CD4-positive, alpha-beta T cell treated with Interleukin-17A for 4 hours (primary cell): ENCODE results near the gene RETREG2.

Experiments
- DNase-seq: peaks from one replicate; pipeline ENCODE4 v3.0.0-alpha.2; 2020; ENCODE audit warnings: mixed read lengths

Gene RETREG2

DNA sequence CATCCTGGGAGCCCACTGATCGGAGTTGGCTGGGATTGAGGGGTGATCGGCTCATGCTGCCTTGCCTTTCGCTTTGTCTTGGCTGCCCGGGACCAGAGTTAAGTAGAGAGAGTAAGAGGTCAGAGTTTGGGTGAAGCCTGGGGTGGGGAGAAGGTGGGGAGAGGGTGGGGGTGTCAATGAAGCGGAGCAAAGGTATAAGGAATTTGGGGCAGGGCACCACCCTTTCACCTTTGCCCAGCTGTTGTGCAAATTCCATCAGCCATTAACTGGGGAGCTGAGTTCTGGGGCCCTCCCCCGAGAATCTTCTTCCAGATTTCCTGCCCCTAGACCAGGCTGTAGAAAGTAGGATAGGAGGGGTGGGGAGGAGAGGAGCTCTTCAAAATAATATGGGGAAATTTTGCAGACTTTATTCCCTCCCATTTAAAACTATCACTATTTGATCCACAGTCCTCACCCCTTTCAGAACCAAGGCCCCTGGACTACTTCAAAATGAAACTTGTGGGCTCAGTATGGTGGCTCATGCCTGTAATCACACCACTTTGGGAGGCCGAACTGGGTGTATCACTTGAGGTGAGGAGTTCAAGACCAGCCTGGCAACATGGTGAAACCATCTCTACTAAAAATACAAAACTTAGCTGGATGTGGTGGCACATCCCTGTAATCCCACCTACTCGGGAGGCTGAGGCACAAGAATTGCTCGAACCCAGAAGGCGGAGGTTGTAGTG lies 8.0 kb upstream of the RETREG2 start, which contains the start of gene SLC23A3:
Gene SLC23A3 (minus strand): TSS at position 100 of the 725 bp plus-strand sequence. CDS start 45 bp downstream, at position 55.
- no peak for DNase-seq

DNA sequence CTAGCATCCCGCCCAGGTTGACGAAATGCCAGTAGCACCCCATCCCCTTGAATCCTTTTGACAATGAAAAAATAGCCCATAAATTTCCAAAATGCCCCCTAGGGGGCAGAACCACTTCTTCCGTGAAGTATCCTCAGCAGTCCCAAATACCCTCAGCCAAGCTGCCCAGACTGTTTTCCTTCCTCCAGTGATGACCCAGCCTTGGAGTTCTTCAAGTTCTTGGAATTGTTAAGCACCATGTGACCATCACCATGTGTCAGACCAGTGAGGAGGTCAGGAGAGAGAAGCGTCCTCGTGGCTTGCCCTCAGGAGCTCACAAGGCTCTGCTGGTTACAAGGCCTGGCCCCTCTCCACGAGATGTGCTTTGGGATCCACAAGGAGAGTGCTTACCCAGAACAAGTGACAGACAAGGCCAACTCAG lies 6.8 kb upstream of the RETREG2 start:
- DNase-seq, result peak; percentile 59

DNA sequence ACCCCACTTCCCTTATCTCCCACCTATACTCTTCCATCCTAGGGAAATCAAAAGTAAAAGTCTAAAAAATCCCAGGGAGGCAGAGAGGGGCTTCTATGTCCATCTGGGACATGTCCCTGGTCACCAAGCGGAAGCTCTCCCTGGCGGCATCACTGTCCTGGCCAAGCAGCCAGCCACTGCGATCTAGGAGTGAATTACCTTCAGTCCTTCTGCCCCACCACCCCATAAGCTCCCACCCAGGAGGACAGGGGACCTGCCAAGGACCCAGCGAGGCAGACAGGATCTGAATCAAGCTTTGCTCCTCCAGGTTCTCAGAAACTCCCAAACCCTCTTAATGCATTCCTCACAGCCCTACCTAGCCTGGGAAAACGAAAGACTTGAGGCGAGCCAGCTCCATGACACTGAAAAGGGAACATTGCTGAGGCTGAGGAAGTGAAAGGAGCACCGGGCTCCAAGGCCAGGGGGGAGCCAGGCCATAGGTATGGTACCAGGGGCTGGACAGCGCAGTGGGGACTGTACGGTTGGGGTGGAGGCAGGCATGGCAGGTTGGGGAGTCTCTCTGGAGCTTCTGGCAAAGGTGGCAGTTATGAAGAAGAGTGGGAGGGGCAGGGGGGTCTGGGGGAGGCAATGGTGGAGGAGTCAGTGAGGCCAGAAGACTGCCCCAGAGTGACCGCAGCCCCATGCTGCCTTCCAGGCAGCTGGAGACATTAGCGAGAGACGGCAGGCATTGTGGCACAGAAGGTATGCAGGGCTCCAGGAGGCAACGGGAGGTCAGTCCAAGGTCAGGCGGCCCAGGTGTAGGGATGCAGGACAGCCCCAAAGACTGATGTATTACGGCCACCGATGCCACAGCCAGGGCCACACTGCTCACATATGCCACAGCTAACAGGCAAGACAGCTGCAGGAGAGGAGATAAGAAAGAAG lies 5.6 kb upstream of the RETREG2 start:
- no peak for DNase-seq

DNA sequence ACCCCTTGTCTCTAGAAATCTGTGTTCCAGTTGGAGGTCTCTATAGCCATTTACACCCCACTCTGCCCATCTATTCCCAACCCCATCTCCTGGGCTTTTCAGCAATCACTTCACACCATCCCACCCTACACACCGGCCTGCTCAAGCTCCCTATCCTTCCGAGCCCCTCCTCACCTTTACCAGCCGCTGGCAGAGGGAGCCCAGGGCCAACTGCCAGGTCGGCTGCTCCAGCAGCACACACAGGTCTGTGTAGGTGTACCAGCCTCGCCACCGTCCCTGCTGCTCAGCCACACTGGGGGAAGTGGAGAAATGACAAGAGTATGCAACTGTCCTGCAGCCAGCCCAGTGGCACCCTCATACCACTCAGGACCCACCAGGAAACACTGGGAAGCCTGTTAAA lies 4.9 kb upstream of the RETREG2 start:
- DNase-seq, result no peak

DNA sequence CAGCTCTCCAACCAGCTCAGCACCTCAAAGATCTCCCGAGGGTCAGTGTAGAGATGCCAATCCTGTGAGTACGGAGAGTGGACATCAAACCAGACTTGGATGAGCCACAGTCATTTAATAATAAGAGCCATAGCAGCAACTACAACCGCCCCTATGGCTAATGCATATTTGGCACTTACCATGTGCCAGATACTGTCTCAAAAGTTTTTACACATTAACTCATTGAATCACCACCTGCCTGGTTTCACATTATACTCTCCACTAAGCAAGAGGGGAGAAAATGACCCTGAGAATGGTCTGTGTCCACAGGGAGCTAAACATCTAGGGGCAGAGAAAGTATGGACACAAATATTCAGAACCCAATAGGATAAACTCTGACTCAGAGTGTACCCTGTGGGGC lies 3.9 kb upstream of the RETREG2 start:
- DNase-seq, result no peak

DNA sequence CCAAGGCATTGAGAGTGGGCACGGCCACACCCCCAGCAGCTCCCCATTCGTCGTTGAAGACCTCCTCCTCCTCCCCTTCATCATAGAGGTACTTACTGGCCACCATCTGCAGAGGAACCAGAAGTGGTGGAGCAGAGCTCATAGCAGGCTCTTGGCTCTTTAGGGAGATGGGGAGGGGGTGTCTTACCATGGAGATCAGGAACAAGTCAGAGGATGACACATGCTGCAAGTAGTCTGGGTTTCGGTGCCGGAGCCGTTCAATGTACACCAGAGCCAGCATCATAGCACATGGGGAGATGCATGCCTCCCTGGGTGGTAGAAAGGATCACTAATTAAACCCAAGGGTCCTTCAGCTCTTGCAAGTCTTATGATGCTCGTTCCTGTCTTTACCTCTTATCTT lies 3.3 kb upstream of the RETREG2 start:
- DNase-seq, result no peak

DNA sequence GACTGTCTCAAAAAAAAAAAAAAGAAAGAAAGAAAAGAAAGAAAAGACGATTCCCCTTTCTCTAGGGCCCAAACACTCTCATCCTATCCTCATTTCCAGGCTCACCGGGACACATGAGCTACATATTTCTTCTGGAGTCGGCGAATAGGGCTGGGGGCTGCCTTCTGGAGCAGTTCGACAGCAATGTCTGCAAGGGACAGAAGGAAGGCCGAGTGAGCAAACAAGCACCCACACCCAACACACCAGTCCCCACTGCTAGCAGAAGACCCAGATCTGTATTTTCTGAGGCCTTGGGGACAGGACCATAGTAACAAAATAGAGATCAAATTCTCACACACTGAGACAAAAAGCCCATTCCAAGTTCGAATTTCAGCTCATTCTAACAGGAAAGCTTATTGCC lies 2.6 kb upstream of the RETREG2 start:
- no peak for DNase-seq

DNA sequence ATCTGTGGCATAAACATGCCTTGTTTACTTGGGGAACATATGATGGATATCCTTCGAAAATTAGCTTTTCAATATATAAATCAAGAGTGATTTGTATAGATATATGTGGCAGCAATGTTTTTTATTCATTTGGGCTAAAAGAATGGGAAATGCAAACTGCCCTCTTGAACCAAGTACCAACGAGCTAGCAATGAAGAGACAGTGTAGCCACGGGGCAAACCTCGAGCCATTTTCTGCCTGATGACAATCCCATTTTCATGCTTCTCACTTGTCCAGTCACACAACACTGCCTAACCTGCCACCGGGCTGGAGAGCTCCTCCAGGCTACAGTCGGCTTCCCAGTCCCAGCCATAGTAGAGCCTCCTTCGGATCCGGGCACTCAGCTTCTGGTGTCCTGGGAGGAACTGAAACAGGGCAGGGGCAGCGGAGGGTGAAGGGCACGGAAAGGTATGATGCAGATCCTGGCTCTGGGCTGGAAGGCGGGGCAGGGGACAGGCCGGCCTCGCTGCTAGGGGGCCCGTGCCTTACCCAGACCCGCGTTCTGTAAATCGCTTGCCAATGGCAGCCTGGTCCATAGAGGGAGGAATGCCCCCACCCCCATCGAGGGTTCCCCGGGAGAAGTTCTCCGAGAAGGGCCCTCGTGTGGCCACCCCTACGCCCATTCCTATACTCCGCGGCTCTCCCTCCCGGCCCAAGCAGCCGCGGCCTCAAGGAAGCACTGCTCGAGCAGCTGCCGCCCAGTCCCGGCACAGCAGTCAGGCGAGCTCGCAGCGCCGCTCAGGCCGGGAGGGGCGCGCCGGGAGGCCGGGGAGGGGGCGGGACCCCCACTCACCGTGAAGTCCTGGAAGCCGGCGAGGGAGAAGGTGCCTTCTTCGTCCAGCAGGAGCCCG lies 1.9 kb upstream of the RETREG2 start:
- DNase-seq, result peak; percentile 43

DNA sequence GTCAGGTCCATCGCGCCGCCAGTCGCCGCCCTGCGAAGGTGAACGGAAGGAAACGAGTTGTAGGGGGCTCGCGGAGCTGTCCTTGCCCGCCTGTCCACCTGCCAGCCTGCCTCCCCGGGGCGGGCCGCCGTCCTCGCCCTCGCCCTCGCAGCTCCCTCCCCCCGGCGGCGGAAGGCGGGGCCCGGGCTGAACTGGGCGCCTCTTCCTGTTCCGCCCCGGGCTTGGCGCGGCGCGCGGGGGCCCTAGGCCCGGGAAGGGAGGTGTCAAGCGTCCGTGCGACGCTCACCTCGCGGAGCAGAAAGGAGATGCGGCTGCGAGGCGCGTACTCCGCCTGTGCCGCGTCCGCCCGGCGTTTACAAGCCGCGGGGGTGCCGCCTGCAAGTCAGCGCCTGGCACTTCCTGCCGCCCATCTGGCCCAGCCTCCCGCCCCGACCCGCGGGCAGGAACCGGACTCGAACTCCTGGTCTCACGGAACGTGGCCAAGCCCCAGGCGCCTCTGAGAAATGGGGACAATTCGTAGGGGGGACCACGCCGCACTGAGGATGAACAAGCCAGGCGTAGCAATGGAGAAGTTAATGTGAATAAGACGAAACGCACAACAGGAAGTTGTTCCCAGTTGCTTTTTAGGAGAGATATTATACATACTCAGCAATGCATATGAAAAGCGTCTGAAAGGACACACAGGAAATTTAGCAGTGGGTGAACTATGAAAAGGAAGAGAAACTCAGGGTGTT lies 1.1 kb upstream of the RETREG2 start, which contains the start of gene CNPPD1:
Gene CNPPD1 (minus strand): TSS at position 108 of the 734 bp plus-strand sequence. CDS start 97 bp downstream, at position 11.
- DNase-seq, result peak; percentile 92

DNA sequence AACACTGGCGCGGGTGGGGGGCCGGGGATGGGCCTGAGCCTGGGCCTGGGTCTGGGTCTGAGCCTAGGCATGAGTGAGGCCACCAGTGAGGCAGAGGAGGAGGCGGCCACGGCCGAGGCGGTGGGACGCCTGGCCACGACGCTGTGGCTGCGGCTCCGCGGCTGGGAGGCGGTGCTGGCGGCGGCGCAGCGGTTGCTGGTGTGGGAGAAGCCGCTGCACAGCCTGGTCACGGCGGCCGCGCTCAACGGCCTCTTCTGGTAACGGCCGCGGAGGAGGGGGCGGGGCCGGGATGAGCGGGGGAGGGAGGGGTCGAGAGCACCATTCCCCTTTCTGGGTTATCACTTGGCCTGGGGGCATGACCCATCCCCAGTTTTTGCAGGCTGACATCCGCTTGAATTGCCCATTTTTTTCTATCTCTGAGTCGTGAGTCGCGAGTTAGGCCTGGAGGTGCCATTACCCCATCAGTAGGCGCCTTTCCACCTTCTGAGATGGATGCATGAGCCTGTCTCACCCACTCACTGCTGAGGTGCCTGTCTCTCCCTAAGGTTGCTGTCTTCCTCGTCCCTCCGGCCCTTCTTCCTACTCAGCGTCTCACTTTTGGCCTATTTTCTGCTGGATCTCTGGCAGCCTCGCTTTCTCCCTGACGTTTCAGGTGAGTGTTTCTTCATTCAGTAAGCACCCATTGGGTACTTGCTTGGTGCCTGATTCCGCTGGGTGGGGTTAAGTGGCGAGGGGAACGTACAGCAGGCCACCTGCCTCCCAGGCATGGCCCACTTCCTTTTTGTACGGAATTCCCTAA lies 501 bp downstream of the RETREG2 start:
- DNase-seq, result peak; percentile 65

DNA sequence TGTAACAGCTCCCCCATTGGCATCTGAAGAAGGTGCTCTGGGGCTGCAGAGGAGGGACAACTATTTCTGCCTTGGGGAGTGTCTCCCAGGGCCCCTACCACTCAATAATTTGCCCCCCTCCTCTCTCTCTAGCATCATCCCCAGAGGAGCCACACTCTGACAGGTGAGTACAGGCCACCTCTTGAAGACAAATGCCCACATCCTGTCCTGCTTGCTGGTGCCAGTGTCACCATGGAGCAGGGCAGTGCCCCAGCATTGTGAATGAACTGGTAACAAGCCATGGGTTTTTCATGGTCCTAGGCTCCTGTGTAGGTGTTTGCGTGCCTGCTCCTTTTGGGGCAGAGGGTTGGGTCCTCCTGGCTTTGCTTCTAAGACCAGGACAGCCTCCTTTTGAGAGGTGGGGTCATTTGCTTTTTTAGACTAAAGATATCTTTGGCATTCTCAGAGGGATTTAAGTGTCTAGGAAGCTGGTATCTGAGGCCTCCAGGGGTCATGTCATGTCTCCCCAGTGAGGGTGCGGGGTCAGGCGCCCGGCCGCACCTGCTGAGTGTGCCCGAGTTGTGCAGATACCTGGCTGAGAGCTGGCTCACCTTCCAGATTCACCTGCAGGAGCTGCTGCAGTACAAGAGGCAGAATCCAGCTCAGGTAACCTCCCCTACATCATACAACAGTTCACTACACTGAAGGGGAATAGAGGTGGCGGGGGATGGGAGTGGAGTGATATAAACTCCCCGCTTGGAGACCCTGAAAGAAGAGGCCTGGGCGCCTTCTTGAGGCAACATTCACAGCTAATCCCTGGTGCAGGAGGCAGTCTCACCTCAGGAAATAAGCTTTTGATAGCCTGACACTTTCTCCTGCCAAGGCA lies 1.8 kb downstream of the RETREG2 start:
- DNase-seq, result no peak

DNA sequence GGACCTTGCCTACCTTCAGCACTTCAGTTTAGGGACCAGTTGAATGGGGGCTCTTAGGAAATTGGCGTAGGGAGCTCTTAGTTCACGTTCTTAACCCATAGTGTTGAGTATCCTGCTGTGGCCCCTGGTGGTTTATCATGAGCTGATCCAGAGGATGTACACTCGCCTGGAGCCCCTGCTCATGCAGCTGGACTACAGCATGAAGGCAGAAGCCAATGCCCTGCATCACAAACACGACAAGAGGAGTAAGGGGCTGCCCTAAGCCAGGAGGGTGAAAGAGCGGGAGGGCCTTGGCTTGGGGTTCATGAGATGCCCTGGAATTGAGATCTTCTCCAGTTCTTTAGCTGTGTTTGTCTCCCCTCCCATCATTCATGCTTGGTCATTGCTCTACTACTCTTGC lies 2.9 kb downstream of the RETREG2 start:
- no peak for DNase-seq

DNA sequence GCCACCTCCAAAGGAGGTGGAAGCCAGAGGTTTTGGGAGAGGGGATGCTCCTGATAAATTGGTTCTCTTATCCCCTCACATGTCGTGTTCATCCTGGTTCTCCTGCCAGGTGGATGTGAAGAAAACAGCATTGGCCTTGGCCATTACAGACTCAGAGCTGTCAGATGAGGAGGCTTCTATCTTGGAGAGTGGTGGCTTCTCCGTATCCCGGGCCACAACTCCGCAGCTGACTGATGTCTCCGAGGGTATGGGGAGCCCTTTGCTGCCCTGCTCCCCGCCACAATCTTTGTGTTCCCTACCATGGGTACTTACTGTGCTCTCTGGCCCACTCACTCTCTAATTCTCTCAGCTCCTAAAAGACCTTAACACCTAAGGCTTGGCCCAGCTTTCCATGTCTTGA lies 3.5 kb downstream of the RETREG2 start:
- no peak for DNase-seq

DNA sequence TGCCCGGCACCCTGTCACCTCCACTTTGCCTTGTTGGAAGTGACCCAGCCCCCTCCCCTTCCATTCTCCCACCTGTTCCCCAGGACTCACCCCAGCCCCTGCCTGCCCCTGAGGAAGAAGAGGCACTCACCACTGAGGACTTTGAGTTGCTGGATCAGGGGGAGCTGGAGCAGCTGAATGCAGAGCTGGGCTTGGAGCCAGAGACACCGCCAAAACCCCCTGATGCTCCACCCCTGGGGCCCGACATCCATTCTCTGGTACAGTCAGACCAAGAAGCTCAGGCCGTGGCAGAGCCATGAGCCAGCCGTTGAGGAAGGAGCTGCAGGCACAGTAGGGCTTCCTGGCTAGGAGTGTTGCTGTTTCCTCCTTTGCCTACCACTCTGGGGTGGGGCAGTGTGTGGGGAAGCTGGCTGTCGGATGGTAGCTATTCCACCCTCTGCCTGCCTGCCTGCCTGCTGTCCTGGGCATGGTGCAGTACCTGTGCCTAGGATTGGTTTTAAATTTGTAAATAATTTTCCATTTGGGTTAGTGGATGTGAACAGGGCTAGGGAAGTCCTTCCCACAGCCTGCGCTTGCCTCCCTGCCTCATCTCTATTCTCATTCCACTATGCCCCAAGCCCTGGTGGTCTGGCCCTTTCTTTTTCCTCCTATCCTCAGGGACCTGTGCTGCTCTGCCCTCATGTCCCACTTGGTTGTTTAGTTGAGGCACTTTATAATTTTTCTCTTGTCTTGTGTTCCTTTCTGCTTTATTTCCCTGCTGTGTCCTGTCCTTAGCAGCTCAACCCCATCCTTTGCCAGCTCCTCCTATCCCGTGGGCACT lies 4.5 kb downstream of the RETREG2 start:
- peak; percentile 15 for DNase-seq

DNA sequence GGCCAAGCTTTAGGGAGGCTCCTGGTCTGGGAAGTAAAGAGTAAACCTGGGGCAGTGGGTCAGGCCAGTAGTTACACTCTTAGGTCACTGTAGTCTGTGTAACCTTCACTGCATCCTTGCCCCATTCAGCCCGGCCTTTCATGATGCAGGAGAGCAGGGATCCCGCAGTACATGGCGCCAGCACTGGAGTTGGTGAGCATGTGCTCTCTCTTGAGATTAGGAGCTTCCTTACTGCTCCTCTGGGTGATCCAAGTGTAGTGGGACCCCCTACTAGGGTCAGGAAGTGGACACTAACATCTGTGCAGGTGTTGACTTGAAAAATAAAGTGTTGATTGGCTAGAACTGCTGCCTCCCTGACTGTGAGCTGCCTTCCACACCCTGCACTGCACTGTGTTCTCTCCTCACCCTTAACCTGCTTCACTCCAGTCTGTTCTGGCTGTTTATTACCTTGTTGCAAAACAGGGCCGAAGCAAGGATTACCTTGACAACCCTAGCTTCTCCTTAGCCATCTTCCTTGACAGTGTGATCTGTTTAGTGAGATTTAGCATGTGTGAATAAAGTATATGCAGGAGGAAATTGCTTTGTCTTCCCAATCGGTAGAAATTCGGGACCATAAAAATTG lies 5.2 kb downstream of the RETREG2 start:
- DNase-seq, result no peak

DNA sequence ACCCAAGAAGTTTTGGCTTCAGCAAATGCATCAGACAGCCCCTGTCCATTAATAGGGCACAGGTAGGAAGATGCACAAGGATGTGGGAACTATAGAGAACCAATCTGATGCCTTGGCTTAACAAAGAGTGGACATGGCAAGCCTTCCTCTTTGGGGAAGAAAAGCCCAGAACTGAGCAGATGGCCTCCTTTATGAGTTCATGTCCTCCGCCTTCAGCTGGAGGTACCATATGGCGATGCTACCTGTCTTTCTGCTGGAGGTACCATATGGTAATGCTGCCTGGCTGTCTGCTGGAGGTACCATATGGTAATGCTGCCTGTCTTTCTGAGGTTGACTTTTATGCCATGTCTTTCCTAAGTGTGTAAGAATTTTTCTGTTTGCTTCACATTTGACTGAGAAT lies 6.0 kb downstream of the RETREG2 start:
- no peak for DNase-seq

DNA sequence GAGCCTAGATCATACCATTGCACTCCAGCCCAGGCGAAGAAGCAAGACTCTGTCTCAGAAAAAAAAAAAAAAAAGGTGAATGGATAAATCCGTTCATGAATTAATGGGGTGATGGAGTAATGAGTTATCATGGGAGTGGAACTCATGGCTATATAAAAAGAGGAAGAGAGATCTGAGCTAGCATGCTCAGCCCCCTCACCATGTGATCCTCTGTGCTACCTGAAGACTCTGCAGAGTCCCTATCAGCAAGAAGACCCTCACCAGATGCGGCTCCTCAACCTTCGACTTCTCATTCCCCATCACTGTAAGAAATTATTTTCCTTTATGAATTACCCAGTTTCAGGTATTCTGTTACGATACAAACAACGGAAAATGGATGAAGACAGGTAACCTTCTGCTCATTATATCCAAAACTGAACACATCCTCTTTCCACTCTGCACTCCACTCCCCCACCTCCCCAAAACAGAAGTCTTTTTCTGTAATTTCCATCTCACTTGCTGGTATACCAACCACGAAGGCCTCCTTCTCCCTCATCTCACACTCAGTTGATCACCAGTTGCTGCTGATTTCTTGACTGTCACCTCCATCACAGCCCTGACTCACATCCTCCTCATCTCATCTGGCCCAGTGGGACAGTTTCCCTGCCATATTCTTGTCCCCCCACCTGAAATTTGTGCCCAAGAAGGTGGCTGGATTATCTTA lies 8.8 kb downstream of the RETREG2 start:
- no peak for DNase-seq

DNA sequence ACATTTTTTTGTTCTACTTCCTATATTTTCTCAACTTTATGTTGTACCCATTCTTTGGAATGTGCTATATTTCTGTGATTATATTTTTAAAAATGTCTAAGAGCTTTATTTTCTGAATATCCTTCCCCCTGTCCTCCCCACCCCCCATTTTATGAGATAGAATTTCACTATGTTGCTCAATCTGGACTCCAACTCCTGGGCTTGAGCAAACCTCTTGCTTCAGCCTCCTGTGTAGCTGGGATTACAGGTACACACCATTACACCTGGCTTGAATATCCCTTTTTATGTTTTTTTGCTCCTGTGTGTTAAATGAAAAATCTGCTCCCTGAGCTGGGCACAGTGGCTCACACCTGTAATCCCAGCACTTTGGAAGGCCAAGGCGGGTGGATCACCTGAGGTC lies 19.3 kb downstream of the RETREG2 start:
- DNase-seq, result no peak
